HG03135 (cell line): Measurements from ENCODE around the gene MYO5B.
"Not testable (repeated sequence)": the region's sequence is repeated elsewhere in the genome, so short reads cannot be mapped to it uniquely, and the experiment has no call there.

Experiments used
- ATAC-seq: cut with Tn5 transposase; IDR thresholded peaks from one replicate; pipeline ENCODE4 v1.9.1; 2021; ENCODE audit warnings: mild to moderate bottlenecking, moderate library complexity; ENCODE audit not compliant: unreplicated experiment

Gene MYO5B

DNA sequence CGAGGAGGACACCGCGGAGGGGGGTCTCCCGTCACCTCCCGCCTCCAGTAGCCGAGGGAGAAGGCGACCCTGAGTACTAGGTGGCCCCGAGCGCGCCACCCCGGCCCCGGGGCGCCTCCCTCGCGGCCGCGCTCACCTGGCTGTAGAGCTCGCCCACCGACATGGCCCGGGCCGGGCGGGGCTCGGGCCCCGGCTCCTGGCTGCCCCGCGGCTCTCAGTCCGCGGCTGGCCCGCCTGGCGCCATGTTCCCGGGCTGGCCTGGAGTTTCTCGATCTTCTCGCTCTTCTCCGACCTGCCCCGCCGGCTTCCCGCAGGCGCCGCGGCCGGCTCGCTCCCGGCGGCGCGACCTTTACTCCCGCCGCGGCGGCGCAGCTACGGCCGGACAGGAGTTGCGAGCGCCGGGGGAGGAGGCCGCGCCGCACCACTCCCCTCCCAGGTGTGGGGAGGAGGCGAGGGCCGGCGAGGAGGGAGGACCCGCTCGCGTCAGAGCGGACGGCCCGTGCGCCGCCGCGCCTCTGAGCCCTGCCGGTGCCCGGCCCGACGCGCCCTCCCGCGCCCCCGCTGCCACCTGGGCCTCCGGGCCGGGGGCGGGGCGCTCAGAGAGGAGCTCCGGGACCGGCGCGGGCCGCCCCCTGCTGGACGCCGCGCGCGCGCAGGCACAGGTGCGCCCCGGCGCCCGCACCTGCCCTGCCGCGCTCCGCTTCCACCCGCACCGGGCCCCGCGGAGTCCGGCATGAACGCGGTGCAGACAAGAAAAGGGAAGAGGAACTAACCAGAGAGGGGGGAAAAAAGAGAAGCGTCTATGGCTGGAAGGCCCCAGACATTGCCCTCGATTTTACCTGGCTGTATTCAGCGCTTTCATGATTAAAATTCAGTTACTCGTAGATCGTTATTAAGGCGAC, at the start of gene MYO5B:
MYO5B (minus strand) TSS at position 517 of the 902 bp plus-strand sequence; CDS start at position 163, 354 bp downstream.
- ATAC-seq = peak; percentile 75

DNA sequence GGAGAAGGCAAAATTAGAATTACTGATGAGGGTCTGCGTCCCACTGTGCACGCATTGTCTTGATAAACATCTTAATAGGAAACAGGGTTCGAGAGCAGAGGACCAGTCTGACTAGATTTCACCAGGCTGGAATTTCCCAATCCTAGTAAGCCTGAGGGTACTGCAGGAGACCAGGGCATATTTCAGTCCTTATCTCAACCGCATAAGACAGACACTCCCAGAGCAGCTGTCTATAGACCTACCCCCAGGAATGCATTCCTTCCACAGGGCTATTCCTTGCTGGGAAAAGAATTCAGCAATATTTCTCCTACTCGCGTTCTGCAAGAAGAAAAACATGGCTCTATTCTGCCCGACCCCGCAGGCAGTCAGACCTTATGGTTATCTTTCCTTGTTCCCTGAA, 46.8 kb upstream of the MYO5B start:
- not testable (repeated sequence) for ATAC-seq

DNA sequence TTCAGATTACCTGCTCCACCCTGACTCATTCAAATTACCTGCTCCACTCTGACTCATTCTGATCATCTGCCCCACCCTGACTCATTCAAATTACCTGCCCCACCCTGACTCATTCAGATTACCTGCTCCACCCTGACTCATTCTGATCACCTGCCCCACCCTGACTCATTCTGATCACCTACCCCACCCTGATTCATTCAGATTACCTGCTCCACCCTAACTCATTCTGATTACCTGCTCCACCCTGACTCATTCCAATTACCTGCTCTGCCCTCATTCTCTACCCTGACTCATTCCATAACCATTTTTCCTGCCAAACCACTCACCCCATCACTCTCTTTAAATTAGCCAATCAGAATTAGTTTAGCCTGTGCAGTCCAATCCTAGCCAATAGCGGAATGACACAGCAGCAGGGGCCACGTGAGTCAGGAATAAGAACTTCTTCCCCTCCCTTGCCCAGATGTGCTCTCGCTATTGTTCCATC, 45.2 kb upstream of the MYO5B start:
- no peak for ATAC-seq

DNA sequence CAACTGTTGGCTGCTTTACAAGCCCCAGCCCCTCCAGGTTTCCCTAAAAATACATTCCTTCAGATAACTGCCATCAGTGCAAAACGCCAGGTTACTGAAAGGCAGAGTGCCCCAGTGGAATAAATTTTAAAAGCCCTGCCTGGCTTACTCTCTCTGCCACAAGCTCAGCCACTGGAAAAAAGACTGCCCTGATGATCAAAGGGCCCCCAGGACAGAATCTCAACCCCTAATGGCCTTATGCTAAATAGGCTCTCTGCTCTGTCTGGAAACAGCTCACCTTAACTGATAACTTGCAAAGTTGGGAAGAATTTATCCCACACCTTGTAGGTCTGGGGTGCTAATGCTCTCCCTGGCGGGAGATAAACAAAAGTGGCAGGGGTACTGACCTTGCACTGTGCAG, 37.5 kb upstream of the MYO5B start:
- ATAC-seq = no peak

DNA sequence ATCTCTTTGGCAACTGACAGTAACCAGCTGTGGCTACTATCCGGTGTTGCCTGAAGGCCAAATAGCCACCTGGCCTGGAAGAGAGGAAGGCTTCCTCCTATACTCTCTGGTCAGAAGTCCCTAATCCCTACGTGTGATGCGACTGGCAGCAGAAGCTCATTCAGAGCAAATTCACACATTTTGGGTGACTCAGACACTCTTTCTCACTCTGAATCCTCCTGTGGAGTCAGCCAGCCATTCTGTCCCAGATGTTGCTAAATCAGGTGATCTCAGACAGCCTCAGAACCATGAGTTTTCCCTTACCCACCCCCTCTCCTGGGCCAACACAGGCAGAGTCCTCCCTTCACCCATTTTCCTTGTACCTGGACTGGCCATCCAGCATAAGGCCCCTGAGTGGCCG, 36.7 kb upstream of the MYO5B start:
- ATAC-seq = no peak

DNA sequence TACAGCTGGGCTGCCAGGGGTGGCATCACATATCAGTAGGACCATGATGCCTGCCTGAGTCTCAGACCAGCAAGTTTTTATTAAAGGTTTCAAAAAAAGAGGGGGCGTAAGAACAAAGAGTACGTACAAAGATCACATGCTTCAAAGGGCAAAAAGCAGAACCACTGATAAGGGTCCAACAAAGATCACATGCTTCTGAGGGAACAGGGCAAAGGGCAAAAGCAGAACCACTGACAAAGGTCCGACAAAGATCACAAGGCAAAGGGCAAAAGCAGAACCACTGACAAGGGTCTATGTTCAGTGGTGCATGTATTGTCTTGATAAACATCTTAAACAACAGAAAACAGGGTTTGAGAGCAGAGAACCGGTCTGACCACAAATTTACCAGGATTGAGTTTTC, 25.3 kb upstream of the MYO5B start:
- ATAC-seq = not testable (repeated sequence)

DNA sequence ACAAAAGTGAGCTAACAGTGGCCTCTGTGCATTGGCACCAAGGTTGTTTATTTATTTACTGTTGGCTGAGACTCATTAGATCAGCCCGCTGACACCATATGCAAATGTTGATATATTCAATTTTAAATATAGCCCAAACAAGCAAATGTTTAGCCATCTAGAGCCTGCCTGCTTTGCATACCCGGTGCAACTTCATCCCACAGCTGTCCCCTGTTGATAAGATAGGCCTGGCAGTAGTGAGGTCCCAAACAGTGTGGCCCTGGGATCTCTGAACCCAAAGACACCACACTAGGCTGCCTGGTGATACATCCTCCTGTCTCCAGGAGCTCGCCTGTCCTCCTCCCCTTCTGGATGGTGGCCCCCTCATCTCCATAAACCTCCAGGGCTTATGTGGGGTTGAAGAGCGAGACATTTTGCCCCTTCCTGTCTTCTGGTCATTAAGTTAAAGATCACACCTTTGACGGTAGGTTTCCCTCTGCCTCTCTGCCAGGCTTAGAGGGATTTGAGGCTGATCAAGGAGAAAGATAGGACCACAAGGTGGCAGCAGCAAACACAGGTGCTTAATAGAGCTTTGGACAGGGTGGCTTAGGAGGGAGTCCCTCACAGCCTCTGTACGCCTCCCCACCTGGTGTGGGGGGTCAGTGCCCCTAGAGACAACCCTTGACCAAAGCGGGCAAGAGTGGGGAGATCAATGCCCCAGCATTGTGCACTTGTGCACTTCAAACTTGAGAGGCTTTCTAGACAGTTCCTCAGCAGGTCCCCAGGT, 23.7 kb upstream of the MYO5B start:
- ATAC-seq = no peak

DNA sequence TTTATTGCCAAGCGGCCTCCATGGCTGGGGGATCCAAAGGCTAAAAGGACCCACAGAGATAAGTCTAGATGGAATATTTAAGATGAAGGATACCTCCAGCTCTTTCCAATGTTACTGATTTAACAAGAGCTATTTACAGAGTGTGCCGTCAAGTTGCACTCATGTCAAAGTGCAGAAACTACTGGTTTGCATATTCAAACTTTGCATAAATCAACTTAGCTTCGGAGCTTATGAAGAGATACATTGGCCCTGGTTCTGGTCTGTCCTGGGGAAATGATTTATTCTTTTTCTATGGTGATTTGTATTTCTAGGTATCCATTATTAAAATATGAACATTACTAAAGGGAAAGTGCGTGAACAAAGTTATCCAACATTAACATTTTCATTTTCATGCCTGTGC, 14.4 kb upstream of the MYO5B start:
- no peak for ATAC-seq

DNA sequence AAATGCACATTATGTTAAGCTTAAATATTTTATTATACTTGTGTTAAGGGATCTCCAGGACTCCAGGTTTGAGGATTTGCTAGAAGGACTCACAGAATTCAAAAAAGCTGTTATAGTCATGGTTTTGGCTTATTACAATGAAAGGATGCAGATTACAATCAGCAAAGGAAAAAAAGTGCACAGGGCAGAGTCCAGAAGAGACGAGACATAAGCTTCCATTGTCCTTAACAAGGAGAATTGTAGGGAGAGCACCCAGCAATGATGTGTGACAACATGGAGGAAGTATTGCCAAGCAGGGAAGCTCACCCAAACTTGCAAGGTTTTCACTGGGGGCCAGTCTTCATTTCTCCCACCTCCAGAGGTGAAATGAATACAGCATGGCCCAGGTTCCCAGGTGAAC, 12.8 kb upstream of the MYO5B start:
- ATAC-seq = no peak

DNA sequence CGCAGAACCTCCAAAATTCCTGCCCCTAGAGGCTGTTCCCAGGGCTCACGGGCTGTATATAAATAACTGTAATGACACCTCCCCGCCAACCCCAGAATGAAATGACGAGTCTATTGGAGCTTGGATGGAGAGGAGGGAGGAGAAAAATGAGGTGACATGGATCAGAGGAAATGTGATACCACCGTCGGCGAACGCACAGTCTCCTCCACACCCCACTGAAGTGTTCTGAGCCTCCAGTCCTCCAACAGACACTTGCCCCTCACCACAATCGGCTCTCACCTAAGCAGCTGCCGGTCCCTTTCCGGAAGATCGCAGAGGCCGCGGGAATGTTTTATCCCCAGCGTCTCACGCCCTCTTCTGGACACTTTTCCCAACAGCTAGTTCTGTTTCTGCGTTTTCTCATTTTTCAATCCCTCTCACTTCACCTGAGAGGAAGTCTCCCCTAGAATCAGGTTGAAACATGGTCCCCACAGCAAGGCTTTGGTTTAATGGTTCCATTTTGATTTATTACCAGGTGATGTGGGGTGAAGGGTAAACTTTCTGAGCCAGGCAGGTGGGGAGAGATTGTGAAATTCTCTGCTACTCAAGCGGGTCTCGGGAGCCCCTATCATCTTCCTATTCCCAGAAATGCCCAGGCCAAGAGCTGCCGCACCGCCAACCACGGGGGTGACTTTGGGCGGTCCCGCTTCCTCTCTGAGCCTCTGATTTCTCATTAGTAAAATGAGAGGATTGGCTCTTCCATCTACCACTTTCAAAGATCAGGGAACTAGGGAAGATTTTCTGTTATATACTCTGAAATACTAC, 9.1 kb upstream of the MYO5B start:
- ATAC-seq = no peak

DNA sequence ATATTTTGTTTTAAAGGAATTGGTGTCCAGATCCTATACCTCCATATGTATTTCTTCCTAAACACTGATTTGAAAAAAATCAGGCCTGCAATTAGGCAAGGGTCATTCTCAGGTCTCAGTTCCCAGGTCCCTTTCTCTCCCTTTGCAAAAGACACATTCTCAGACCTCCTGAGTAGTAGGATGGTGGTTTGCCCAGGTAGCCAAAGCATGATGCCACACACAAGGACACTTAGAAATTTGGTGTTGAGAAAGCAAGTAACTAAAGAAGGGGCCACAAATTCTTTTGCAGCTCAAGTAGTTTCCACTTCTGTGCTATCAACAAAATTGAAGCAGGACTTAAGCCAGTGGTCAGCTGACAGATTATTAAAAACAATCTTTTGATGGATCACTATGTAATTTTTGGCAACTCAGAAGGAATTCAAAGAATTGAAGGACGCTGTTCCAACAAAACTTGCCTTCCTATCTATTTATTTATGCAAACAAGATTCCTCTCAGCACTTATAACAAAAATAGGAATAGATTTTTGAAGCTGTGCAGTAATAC, 6.6 kb upstream of the MYO5B start:
- no peak for ATAC-seq

DNA sequence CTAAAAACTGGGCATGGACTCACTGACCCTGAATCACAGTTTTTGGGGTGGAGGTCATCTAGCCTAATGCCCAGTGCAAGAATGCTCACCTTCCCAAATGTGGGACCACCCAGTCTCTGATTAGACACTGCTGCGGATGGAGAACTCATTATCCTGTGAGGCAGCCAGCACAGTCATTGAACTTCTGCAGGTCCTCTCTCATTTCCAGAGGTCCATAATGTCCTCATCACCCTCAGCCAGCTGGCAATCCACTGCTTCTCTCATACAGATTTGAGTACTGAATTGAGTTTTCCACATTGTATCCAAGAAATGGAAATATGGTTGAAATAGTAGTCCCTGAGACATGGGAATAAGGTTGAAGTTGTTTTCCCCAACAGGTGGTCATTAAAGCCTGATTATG, 5.0 kb upstream of the MYO5B start:
- ATAC-seq = no peak

DNA sequence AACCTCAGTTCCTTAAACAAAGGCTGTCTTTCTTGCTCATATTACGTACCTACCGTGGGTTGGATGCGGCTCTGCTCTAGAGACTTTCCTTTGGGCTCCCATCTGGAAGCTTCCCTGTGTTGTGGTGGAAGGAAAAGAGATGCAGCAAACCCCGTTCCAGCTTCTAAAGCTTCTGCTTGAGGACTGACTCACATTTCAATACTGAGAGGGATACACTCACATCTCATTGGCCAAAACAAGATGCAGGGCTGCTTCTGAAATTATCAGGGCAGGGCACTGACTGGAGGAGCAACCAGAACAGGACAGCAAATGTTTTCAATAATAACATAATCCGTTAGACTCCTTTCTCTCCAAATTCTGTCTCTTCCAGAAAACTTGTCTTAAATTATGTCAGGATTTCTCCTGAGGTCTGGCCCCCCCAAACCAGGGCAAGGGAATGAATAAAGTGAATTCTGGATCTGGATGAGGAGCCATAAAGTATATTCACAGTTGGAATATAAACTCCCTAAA, 4.5 kb upstream of the MYO5B start:
- no peak for ATAC-seq

DNA sequence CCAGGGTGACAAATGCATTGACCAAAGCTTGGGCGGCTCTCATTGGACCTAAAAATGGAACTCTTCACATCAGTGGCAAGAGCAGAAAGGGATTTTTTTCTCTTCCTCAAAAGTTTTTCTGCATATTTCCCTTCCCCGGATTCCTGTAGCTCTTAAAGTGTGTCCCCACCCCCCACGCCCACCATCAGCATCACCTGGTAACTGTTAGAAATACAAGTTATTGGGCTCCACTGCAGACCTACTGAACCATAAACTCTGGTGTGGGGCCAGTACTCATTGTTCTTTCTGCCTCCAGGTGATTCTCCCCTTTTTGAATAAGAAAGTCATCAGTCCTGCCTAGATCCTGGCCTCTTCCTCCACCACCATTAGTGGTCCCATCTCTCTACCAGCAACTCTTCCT, 1.3 kb upstream of the MYO5B start:
- ATAC-seq = no peak

DNA sequence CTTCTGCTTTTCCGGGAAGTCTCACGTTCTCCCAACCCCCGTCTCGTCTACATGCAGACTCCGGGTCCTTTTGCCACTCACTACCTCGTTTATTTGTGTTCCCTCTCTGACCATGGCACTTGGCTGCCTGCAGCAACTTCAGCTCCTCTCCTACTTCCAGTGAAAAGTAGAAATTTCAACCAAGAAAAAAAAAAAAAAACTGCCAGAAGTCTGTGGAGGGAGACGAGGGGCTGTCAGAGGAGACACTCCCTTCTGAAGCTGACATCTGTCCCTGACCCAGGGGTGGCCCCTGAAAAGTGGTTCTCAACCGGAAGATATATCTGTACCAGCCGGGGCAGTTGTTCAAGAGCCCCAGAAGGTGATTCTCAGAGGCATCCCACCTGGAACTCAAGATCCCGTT, 742 bp upstream of the MYO5B start:
- ATAC-seq = no peak

DNA sequence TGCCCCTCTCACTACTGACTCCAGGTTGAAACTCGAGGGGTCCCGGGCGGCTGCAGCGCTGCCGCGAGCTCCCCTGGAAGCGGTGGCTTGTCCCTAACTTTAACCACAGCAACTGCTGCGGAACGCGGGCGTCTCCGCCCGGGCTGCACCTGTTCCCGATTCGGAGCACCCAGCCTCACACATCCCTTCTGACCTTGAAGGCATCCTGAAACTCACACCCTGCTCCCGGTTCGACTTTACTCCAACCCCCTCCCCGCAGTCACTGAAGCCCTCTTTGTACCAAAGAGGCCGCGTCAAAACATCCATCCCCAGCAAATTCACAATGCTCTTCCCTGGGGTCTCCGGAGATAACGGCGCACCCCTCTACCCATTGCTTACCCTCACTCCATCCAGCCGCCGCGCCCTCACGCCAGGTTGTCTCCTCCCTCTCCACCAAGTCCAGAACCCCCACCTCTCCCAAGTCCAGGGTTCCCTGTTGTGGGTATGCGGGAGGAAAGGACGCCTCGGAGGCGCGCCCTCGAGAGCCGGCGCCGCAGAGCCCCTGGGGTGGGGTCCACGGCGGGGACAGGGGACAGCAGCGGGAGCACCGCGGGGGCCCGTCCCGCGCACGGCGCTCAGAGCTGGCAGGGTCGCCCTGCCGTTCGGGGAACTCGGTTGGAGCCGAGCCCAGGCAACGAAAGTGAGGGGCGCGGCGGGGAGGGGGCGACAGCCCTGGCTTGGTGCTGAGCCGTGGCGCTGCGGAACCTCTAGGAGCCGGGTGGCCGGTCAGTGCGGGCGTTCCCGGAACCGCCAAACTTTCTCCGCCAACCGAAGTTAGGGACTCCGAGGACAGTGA, 934 bp downstream of the MYO5B start:
- no peak for ATAC-seq

DNA sequence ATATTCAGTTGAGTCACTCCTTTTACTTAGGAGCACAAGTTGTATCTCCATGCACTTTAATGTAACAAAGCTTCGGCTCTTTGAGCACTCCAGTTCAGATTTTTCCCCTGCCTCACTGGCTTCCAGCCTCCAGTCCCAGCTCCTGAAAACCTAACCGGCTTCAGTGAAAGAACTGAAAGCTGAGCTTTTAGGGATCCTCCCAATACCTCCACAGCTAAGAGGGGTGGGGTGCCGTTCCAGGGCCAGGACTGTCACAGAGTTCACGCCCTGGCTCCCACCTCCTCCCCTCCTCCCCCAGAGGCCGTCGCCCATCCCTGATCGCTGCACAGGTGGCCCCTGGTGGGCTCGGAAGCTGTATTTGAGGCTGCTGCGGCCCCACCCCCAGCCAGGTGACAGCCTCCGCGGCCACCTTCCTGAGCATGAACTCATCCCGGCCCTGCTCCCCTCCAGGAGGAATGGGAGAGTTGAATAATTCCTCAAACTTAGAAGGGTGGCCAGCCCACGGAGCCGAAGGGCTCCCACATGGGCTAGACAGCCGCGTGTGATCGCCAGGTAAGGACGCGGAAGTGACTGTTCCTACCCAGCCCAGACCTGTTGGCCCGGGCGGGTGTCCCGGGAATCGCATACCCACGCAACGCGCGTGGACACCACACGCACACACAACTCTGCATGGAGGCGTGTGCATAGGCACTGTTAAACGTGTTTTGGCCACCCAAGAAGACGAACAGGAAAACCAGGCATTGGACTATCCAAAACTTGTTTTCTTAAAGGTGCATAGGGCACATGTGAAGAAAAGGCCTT, 1.8 kb downstream of the MYO5B start:
- no peak for ATAC-seq

DNA sequence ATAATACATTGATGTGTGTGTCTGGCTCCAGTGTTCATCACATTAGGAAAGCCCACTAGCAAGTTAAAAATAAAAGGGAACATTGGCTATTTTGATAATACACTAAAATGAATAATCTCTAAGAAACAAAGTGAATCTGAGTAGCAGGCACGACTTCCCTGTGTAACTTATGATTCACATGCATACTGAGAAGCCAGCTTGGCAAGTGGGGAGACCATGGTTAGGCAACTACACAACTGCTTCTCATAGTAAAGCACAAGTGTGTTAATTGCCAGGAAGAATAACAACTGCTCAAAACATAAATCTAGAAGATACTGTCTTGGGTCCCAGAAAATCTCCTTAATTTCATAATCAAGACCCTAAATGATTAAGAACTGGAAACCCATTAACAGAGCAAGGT, 4.0 kb downstream of the MYO5B start:
- no peak for ATAC-seq

DNA sequence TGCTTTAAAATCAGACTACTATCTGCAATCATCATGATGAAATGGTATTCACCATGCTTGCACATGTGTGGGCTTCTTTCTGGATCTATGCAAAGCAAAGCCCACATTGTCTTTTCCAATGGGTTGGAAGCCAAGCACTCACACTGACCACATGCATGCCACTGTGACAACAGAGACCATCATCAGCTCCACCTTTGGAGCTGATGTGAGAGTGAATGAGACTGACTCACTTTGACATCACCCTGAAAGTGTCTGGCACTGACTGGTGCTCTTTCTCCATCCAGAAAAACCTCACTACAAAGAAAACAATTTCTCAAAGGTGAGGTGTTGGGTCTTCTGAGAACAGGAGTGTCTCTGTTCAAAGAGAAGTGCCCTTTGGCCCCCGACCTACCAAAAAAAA, 4.7 kb downstream of the MYO5B start:
- ATAC-seq = no peak
